HEK293 (cell line): ENCODE measurements around the gene TMTC1.

Source experiments
- CTCF ChIA-PET: fragments of 350-600 bp; formaldehyde crosslinking; extraction: SDS; loops from one replicate; lab custom pipeline; 2021; ENCODE audit warnings: antibody characterized with exemption; lab: Yijun Ruan, JAX
- POLR2A ChIA-PET: fragments of 300-600 bp; formaldehyde crosslinking; extraction: SDS; loops from one replicate; lab custom pipeline; 2020; ENCODE audit warnings: antibody characterized with exemption, inconsistent platforms; lab: Yijun Ruan, JAX
- H3K27ac ChIP-seq: fragments of 200-500 bp; sonication (Bioruptor generic); 2 replicates; pipeline ENCODE4 v1.5.1; 2014; ENCODE audit warnings: low read depth, low read length, control low read depth, inconsistent platforms; ENCODE audit errors: extremely low read depth
- H3K36me3 ChIP-seq, 2 experiments: fragments of 200-500 bp in 1 of 2; sonication (Bioruptor generic) in 1 of 2; 1 replicate in 1 of 2; 2 replicates in 1 of 2; pipeline ENCODE4 v1.5.1; 2014 to 2017; ENCODE audit warnings: inconsistent platforms in 2 of 2, low read length in 2 of 2; ENCODE audit not compliant: control insufficient read depth in 2 of 2, insufficient read depth in 1 of 2
- H3K4me1 ChIP-seq: fragments of 200-500 bp; sonication (Bioruptor generic); 2 replicates; pipeline ENCODE4 v1.5.1; 2014; ENCODE audit warnings: mild to moderate bottlenecking, low read length, inconsistent platforms; ENCODE audit not compliant: control insufficient read depth, insufficient read depth
- H3K4me3 ChIP-seq: 2 replicates; pipeline ENCODE4 v1.5.1; 2011; ENCODE audit warnings: low read depth, mild to moderate bottlenecking, control low read depth, low read length, moderate library complexity
- H3K9me3 ChIP-seq: fragments of 200-500 bp; sonication (Bioruptor generic); 2 replicates; pipeline ENCODE4 v1.5.1; 2014; ENCODE audit warnings: low read depth, low read length, inconsistent platforms; ENCODE audit not compliant: control insufficient read depth, insufficient read depth
- GFI1B ChIP-seq: fragments of 450-650 bp; formaldehyde crosslinking; IDR thresholded peaks from 2 replicates; pipeline ENCODE4 v1.5.1; 2016; ENCODE audit warnings: missing biosample characterization, missing genetic modification characterization
- GLI2 ChIP-seq: fragments of 450-650 bp; formaldehyde crosslinking; IDR thresholded peaks from 2 replicates; pipeline ENCODE4; 2017; ENCODE audit warnings: missing biosample characterization, missing genetic modification characterization, low read depth, borderline replicate concordance
- PBX3 ChIP-seq: sonication (generic); formaldehyde crosslinking; IDR thresholded peaks from 2 replicates; pipeline ENCODE4 v1.8.1; 2022; ENCODE audit warnings: mild to moderate bottlenecking, moderate library complexity, missing genetic modification reagents
- YY2 ChIP-seq: fragments of 450-650 bp; formaldehyde crosslinking; IDR thresholded peaks from 2 replicates; pipeline ENCODE4 v1.5.1; 2016; ENCODE audit warnings: missing biosample characterization, missing genetic modification characterization
- ZBTB21 ChIP-seq: fragments of 450-650 bp; formaldehyde crosslinking; IDR thresholded peaks from 2 replicates; pipeline ENCODE4 v1.5.1; 2017; ENCODE audit warnings: missing biosample characterization, missing genetic modification characterization
- ZNF2 ChIP-seq: fragments of 450-650 bp; formaldehyde crosslinking; IDR thresholded peaks from 2 replicates; pipeline ENCODE4 v1.5.1; 2016; ENCODE audit warnings: missing biosample characterization, missing genetic modification characterization
- ZNF248 ChIP-seq: fragments of 450-650 bp; formaldehyde crosslinking; IDR thresholded peaks from 2 replicates; pipeline ENCODE4 v1.5.1; 2017; ENCODE audit warnings: missing biosample characterization, missing genetic modification characterization
- ZNF366 ChIP-seq: fragments of 450-650 bp; formaldehyde crosslinking; conservative IDR thresholded peaks from 2 replicates; pipeline ENCODE4 v1.5.1; 2016; ENCODE audit warnings: missing biosample characterization, missing genetic modification characterization
- ZNF37A ChIP-seq: fragments of 450-650 bp; IDR thresholded peaks from 2 replicates; pipeline ENCODE4 v1.5.1; 2018; ENCODE audit warnings: missing biosample characterization, missing genetic modification characterization
- ZNF473 ChIP-seq: fragments of 450-650 bp; formaldehyde crosslinking; IDR thresholded peaks from 2 replicates; pipeline ENCODE4 v1.5.1; 2017; ENCODE audit warnings: missing biosample characterization, missing genetic modification characterization
- ZNF510 ChIP-seq: fragments of 450-650 bp; formaldehyde crosslinking; IDR thresholded peaks from 2 replicates; pipeline ENCODE4 v1.5.1; 2018; ENCODE audit warnings: mild to moderate bottlenecking, missing genetic modification characterization, missing biosample characterization; ENCODE audit not compliant: insufficient replicate concordance
- ZNF514 ChIP-seq: fragments of 450-650 bp; formaldehyde crosslinking; IDR thresholded peaks from 2 replicates; pipeline ENCODE4 v1.5.1; 2016; ENCODE audit warnings: missing biosample characterization, missing genetic modification characterization
- ZNF518A ChIP-seq: fragments of 450-650 bp; formaldehyde crosslinking; conservative IDR thresholded peaks from 2 replicates; pipeline ENCODE4 v1.5.1; 2016; ENCODE audit warnings: low read depth, missing biosample characterization, missing genetic modification characterization
- ZNF777 ChIP-seq: fragments of 450-650 bp; formaldehyde crosslinking; IDR thresholded peaks from 2 replicates; pipeline ENCODE4 v1.5.1; 2017; ENCODE audit warnings: missing biosample characterization, missing genetic modification characterization, borderline replicate concordance
- ZNF792 ChIP-seq: fragments of 450-650 bp; formaldehyde crosslinking; IDR thresholded peaks from 2 replicates; pipeline ENCODE4 v1.5.1; 2016; ENCODE audit warnings: missing biosample characterization, missing genetic modification characterization
- ZNF837 ChIP-seq: fragments of 450-650 bp; formaldehyde crosslinking; IDR thresholded peaks from 2 replicates; pipeline ENCODE4 v1.5.1; 2016; ENCODE audit warnings: missing biosample characterization, missing genetic modification characterization
- TF ChIP-seq, protein P1 (sequence below): fragments of 450-650 bp; formaldehyde crosslinking; IDR thresholded peaks from 2 replicates; pipeline ENCODE4 v1.5.1; 2016; ENCODE audit warnings: missing biosample characterization, missing genetic modification characterization

The TMTC1 gene

GRCh38 chr12:29463198-29463597, 320.5 kb downstream of the TMTC1 start:
- H3K27ac ChIP-seq, result no peak overlapping the region
- no peak for TF ChIP-seq ZNF777 (tag by site-specific recombination)
- no peak for TF ChIP-seq ZNF248
- TF ChIP-seq ZNF366 (tag by site-specific recombination), result no peak
- TF ChIP-seq ZNF837 (tag by site-specific recombination), result no peak
- no peak for TF ChIP-seq ZBTB21 (tag by site-specific recombination)
- no peak for TF ChIP-seq ZNF2 (tag by site-specific recombination)
- TF ChIP-seq ZNF510 (tag by site-specific recombination), result no peak
- no peak for TF ChIP-seq YY2
- no peak for TF ChIP-seq PBX3
- CTCF ChIA-PET, result interaction anchor here (0.5 kb wide), 1 partner anchor 840 kb away, joined by 3 read pairs; no protein-coding TSS in a partner anchor
- no peaks in the 10 kb centered on the region for H3K9me3 ChIP-seq
- no peaks in the 10 kb centered on the region for H3K36me3 ChIP-seq
- POLR2A ChIA-PET, result no interaction called here
- H3K4me3 ChIP-seq, result no peak overlapping the region
- no peaks in the 10 kb centered on the region for H3K4me1 ChIP-seq

- H3K27ac ChIP-seq, result no peak overlapping the region
- no peak overlapping the region for H3K4me3 ChIP-seq
- H3K9me3 ChIP-seq, result no peaks in the 10 kb centered on the region
- no peaks in the 10 kb centered on the region for H3K4me1 ChIP-seq
- H3K36me3 ChIP-seq, result no peaks in the 10 kb centered on the region
- ChIA-PET CTCF (no interaction called here), POLR2A (no interaction called here)
- TF ChIP-seq ZNF792 (tag by site-specific recombination) (no peak), ZNF37A (no peak), ZNF518A (tag by site-specific recombination) (no peak), GFI1B (tag by site-specific recombination) (no peak), ZNF473 (tag by site-specific recombination) (no peak), ZNF514 (tag by site-specific recombination) (no peak), GLI2 (tag by site-specific recombination) (no peak), ZNF2 (tag by site-specific recombination) (no peak)
- TF ChIP-seq, protein P1, sequence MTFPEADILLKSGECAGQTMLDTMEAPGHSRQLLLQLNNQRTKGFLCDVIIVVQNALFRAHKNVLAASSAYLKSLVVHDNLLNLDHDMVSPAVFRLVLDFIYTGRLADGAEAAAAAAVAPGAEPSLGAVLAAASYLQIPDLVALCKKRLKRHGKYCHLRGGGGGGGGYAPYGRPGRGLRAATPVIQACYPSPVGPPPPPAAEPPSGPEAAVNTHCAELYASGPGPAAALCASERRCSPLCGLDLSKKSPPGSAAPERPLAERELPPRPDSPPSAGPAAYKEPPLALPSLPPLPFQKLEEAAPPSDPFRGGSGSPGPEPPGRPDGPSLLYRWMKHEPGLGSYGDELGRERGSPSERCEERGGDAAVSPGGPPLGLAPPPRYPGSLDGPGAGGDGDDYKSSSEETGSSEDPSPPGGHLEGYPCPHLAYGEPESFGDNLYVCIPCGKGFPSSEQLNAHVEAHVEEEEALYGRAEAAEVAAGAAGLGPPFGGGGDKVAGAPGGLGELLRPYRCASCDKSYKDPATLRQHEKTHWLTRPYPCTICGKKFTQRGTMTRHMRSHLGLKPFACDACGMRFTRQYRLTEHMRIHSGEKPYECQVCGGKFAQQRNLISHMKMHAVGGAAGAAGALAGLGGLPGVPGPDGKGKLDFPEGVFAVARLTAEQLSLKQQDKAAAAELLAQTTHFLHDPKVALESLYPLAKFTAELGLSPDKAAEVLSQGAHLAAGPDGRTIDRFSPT, result no peak
These were observed 323.7 kb downstream of the TMTC1 start for GRCh38 chr12:29460082-29460481.
